Suprapubic skin (tissue), 4 donors: ENCODE measurements around the gene IFFO2.
"Not testable (repeated sequence)": the region's sequence is repeated elsewhere in the genome, so short reads cannot be mapped to it uniquely, and the experiment has no call there.

Experiments
- EP300 ChIP-seq: sonication (generic); formaldehyde crosslinking; IDR thresholded peaks from one replicate; pipeline ENCODE4 v1.6.1; 2017; ENCODE audit warnings: antibody characterized with exemption
- POLR2A ChIP-seq, 2 donors: fragments of 450-650 bp; IDR thresholded peaks; one replicate each; pipeline ENCODE4 v1.6.1; 2017; ENCODE audit warnings: antibody characterized with exemption in 2 of 2, mild to moderate bottlenecking in 2 of 2, moderate library complexity in 2 of 2
- POLR2AphosphoS5 ChIP-seq, 3 donors: sonication (generic); formaldehyde crosslinking; IDR thresholded peaks; one replicate each; pipeline ENCODE4 v1.6.1; 2017; ENCODE audit warnings: antibody characterized with exemption in 3 of 3
- TF ChIP-seq, protein P1 (sequence below), 2 donors: fragments of 200-600 bp in 1 of 2; fragments of 450-650 bp in 1 of 2; sonication (generic) in 1 of 2; IDR thresholded peaks; one replicate each; pipeline ENCODE4 v1.5.1; 2016 to 2019; ENCODE audit warnings: antibody characterized with exemption in 2 of 2, mild to moderate bottlenecking in 1 of 2, moderate library complexity in 1 of 2

DNA sequence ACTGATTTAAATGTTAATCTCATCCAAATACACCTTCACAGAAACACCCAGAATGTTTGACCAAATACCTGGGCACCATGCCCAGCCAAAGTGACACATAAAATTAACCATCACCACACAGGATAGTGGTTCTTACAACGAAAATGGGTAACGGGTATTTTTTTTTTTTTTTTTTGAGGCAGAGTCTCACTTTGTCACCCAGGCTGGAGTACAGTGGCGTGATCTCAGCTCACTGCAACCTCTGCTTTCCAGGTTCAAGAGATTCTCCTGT, 85.9 kb downstream of the IFFO2 start:
- TF ChIP-seq, protein P1, sequence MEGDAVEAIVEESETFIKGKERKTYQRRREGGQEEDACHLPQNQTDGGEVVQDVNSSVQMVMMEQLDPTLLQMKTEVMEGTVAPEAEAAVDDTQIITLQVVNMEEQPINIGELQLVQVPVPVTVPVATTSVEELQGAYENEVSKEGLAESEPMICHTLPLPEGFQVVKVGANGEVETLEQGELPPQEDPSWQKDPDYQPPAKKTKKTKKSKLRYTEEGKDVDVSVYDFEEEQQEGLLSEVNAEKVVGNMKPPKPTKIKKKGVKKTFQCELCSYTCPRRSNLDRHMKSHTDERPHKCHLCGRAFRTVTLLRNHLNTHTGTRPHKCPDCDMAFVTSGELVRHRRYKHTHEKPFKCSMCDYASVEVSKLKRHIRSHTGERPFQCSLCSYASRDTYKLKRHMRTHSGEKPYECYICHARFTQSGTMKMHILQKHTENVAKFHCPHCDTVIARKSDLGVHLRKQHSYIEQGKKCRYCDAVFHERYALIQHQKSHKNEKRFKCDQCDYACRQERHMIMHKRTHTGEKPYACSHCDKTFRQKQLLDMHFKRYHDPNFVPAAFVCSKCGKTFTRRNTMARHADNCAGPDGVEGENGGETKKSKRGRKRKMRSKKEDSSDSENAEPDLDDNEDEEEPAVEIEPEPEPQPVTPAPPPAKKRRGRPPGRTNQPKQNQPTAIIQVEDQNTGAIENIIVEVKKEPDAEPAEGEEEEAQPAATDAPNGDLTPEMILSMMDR (IDR thresholded peaks at IDR 0.05), result not testable (repeated sequence)
- TF ChIP-seq POLR2AphosphoS5 (IDR thresholded peaks at IDR 0.05); POLR2A (IDR thresholded peaks at IDR 0.05); EP300: not testable (repeated sequence)
